ENCODE measurements around the gene TDRD3.

GRCh38 chr13:60619461-60619860, 222.4 kb downstream of the TDRD3 start:
- TF ChIP-seq CTCF (IDR thresholded peaks at IDR 0.05) = no peak
- no peak for TF ChIP-seq EZH2 (IDR thresholded peaks at IDR 0.05; ENCODE audit: borderline replicate concordance, insufficient read depth, low read depth, low read length, poor library complexity, severe bottlenecking)

All from B cell (primary cell).